HUES6 (cell line): ENCODE results near the gene SLC6A13.

Experiments
- H3K27ac ChIP-seq: 2 replicates; pipeline ENCODE4 v1.7.0; 2013; ENCODE audit warnings: low read depth, mild to moderate bottlenecking, low read length, inconsistent platforms
- H3K27me3 ChIP-seq: 2 replicates; pipeline ENCODE4 v1.6.1; 2013; ENCODE audit warnings: low read length; ENCODE audit not compliant: control insufficient read depth, insufficient read depth
- H3K36me3 ChIP-seq: 2 replicates; pipeline ENCODE4 v1.6.1; 2013; ENCODE audit warnings: low read length; ENCODE audit not compliant: control insufficient read depth, insufficient read depth
- H3K4me1 ChIP-seq: 2 replicates; pipeline ENCODE4 v1.6.1; 2013; ENCODE audit warnings: low read length; ENCODE audit not compliant: control insufficient read depth, insufficient read depth
- H3K4me3 ChIP-seq: 2 replicates; pipeline ENCODE4 v1.5.1; 2013; ENCODE audit warnings: low read depth, low read length
- H3K9ac ChIP-seq: one replicate; pipeline ENCODE4 v1.6.1; 2013; ENCODE audit warnings: mild to moderate bottlenecking, low read length
- H3K9me3 ChIP-seq: 2 replicates; pipeline ENCODE4 v1.6.1; 2013; ENCODE audit warnings: low read depth, low read length; ENCODE audit not compliant: control insufficient read depth, insufficient read depth

Gene SLC6A13

DNA sequence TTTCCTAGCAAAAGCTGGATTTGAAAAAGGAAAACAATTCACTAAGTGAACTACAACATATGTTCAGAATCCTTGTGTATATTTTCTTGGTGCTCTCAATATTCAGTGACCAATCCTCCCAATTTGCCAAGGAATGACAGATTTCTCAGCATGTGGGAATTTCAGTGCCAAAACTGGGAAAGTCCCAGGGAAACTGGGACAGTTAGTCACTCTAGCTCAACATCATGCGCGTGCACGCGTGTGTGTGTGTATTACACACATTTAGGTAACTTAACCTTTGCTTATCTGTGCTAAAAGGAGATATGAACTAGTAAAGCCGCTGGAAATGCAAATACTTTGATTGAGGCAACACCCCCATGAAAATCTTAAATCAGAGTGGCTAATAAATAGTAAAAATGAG, 26.1 kb upstream of the SLC6A13 start:
- no peaks in the 10 kb centered on the region for H3K27me3 ChIP-seq
- peaks cover 49% of the 10 kb centered on the region for H3K36me3 ChIP-seq
- H3K4me3 ChIP-seq, result no peak overlapping the region
- H3K9me3 ChIP-seq, result no peaks in the 10 kb centered on the region
- no peaks in the 10 kb centered on the region for H3K4me1 ChIP-seq
- no peak overlapping the region for H3K9ac ChIP-seq
- H3K27ac ChIP-seq, result no peak overlapping the region

DNA sequence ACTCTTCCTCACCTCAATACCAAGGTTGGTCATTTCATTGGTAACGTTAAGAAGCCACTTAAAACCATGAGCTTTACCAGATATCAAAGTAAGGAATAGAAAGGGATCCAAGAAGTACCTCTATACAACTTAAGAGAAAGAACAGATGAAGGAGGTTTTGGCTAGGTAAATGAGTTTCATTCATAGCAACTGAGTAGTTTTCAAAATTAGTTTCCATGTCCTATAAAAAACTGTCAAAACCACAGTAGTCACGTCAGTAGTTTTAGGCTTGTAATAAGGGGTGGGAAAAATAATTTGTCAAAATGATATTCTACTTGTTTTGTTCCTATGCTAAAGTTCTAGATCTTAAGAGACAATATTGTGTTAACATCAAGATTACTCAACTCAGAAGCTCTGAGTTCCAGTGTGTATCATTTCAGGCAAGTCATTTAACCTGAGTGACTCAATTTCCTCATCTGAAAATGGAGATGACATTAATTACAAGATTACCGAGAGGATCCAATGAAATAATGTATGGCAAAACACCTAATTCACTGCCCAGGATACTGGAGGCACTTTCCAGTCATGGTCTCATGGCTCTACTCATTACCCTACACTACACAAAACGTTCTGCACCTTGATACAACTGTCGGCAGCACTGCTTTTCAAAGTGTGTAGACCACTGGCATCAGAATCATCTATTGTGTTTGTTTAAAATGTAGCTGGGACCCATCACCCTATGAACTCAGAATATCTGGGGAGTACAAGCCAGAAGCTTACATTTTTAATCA, 24.1 kb upstream of the SLC6A13 start:
- H3K27me3 ChIP-seq, result no peaks in the 10 kb centered on the region
- no peak overlapping the region for H3K4me3 ChIP-seq
- no peaks in the 10 kb centered on the region for H3K9me3 ChIP-seq
- peaks cover 34% of the 10 kb centered on the region for H3K36me3 ChIP-seq
- H3K9ac ChIP-seq, result no peak overlapping the region
- H3K4me1 ChIP-seq, result no peaks in the 10 kb centered on the region
- H3K27ac ChIP-seq, result no peak overlapping the region

DNA sequence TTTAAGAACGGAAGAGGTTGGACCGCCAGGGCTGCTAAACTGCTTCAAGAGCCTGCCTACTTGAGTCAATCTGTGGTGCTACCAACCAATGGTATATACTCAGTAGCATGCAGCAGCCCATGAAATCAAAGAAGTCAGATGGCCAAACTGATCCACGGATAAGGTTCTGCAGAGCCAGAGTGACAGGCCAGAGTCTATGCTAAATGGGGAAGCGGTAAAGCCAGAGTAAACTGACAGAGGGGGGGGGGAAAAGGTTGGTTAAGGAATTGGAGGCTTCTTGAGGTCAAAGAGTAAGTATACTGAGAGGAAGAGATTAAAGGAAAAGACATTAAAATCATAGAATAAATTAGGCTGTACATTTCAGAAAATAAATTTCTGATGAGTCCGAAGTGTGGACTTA, 15.4 kb upstream of the SLC6A13 start:
- Histone ChIP-seq H3K27me3 (no peaks in the 10 kb centered on the region), H3K9me3 (no peaks in the 10 kb centered on the region), H3K4me3 (no peak overlapping the region), H3K9ac (no peak overlapping the region), H3K4me1 (no peaks in the 10 kb centered on the region), H3K36me3 (no peaks in the 10 kb centered on the region; the same call in 1 of the 2 replicates), H3K27ac (no peak overlapping the region)

DNA sequence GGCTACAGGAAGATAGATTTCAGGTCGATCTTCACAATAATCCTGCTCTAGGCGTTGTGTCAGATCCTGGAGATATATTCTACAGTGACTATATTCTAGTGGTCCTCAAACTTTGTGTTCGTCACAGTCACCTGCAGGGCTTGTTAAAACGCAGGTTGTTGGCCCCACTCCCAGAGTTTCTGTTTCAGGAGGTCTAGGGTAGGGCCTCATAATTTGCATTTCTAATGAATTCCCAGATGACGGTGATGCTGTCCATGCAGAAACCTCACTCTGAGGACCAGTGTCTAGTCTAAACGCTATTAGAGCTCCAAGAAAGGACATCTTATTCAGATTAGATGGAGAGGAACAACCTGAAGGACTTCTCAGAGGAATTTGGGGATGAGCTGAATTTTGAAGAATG, 13.2 kb upstream of the SLC6A13 start:
- Histone ChIP-seq H3K9ac (no peak overlapping the region), H3K4me1 (no peaks in the 10 kb centered on the region), H3K27me3 (no peaks in the 10 kb centered on the region), H3K36me3 (no peaks in the 10 kb centered on the region), H3K27ac (no peak overlapping the region), H3K9me3 (no peaks in the 10 kb centered on the region), H3K4me3 (no peak overlapping the region)

DNA sequence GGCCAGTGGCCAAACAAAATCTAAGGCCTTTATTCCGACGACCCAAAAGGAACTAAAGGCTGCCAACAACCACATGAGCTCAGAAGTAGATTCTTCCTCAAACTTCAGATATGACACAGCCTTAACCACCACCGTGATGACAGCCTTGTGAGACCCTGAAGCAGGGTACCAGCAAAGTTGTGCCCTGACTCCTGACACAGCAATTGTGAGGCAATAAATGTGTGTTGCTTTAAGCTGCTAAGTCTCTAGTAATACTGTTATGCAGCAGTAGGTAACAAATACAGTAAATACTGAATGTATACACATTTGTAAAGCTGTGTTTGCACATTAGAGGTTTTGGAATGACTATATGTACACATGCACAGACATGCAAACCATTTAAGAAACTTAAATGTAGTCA, 10.7 kb upstream of the SLC6A13 start:
- H3K9ac ChIP-seq, result no peak overlapping the region
- H3K36me3 ChIP-seq, result no peaks in the 10 kb centered on the region
- H3K4me1 ChIP-seq, result no peaks in the 10 kb centered on the region
- no peak overlapping the region for H3K27ac ChIP-seq
- no peaks in the 10 kb centered on the region for H3K27me3 ChIP-seq
- no peak overlapping the region for H3K4me3 ChIP-seq
- no peaks in the 10 kb centered on the region for H3K9me3 ChIP-seq

DNA sequence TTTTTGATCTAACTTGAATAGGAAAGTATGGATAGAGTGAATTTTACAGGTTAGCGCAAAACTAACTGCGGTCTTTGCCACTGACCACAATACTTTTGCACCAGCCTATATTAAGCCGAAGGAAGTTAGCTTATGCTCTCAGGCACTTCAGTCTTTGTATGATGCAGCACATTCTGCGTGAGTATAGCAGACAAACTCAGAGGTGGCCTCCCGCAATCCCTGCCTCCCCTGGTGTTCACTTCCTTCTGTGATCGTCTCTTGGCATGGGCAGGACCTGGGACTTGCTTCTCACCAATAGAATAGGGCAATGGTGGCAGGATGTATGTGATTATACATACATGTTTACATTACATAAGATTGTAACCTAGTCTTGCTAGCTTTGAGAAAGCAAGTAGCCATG, 10.3 kb upstream of the SLC6A13 start:
- H3K9me3 ChIP-seq, result no peaks in the 10 kb centered on the region
- H3K9ac ChIP-seq, result no peak overlapping the region
- no peaks in the 10 kb centered on the region for H3K27me3 ChIP-seq
- H3K4me1 ChIP-seq, result no peaks in the 10 kb centered on the region
- no peak overlapping the region for H3K27ac ChIP-seq
- no peak overlapping the region for H3K4me3 ChIP-seq
- H3K36me3 ChIP-seq, result no peaks in the 10 kb centered on the region

DNA sequence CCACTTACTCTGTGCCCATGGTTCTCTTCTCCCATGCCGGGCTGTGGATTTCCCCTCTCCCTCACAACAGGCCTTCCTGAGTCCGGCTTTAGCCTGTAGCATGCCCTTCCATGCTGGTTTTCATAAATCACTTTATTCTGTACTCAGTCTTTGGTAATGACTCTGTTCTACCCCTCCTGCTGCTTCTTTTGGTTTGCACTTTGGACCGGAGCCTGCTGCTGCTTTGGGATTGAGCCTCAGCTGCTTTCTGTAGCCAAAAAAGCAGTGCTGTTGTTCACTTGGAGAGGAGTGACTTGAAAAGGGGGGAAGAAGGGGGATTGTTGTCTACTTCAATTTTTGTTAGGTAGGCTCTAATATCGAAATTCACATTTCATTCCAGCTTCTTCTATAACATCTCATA, 8.5 kb upstream of the SLC6A13 start:
- no peak overlapping the region for H3K4me3 ChIP-seq
- H3K36me3 ChIP-seq, result no peaks in the 10 kb centered on the region
- H3K9ac ChIP-seq, result no peak overlapping the region
- H3K9me3 ChIP-seq, result no peaks in the 10 kb centered on the region
- no peaks in the 10 kb centered on the region for H3K27me3 ChIP-seq
- no peak overlapping the region for H3K27ac ChIP-seq
- H3K4me1 ChIP-seq, result no peaks in the 10 kb centered on the region

DNA sequence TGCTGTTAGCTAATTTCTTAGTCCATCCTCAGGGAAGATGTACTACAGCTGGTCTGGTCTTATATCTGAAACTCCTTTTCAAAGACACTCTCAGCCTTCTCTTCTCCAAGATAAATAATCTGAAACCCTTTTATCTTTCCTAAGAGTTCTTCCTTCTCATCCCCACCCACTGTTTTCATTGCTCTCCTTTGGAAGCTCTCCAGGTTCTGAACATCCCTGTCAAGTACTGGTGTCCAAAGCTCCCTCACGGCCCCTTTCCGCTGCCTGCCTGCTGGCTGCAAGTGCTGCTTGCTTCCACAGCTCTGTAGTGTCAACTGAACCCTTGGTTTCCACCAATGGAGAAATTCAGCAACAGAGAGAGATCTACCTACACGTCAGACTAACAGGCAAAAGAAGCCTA, 6.6 kb upstream of the SLC6A13 start:
- H3K9ac ChIP-seq, result no peak overlapping the region

DNA sequence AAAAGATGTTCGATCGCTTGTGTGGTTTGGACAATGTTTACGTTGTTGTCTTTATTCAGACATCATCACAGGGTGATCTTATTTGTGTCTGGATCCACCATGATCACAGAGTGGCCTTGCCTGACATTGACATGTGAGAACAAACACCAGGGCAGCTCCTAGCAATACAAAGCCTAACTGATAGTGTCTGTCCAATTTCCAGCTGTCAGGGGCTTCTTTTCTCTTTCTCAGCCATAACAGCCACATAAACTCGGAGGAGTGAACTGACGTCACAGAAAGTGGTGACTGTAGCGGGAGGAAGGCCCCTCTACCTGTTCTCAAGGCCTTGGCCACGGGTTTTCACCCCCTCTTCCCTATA, 5.8 kb upstream of the SLC6A13 start:
- Histone ChIP-seq H3K4me1 (no peaks in the 10 kb centered on the region; the same call in 1 of the 2 replicates), H3K9me3 (no peaks in the 10 kb centered on the region), H3K36me3 (no peaks in the 10 kb centered on the region), H3K27me3 (no peaks in the 10 kb centered on the region), H3K4me3 (no peak overlapping the region), H3K9ac (no peak overlapping the region), H3K27ac (no peak overlapping the region)

More for the DNA sequence above, 6.6 kb upstream of the SLC6A13 start:
- Histone ChIP-seq H3K27ac (no peak overlapping the region), H3K36me3 (no peaks in the 10 kb centered on the region), H3K27me3 (no peaks in the 10 kb centered on the region), H3K9me3 (no peaks in the 10 kb centered on the region), H3K4me1 (no peaks in the 10 kb centered on the region), H3K4me3 (no peak overlapping the region)

DNA sequence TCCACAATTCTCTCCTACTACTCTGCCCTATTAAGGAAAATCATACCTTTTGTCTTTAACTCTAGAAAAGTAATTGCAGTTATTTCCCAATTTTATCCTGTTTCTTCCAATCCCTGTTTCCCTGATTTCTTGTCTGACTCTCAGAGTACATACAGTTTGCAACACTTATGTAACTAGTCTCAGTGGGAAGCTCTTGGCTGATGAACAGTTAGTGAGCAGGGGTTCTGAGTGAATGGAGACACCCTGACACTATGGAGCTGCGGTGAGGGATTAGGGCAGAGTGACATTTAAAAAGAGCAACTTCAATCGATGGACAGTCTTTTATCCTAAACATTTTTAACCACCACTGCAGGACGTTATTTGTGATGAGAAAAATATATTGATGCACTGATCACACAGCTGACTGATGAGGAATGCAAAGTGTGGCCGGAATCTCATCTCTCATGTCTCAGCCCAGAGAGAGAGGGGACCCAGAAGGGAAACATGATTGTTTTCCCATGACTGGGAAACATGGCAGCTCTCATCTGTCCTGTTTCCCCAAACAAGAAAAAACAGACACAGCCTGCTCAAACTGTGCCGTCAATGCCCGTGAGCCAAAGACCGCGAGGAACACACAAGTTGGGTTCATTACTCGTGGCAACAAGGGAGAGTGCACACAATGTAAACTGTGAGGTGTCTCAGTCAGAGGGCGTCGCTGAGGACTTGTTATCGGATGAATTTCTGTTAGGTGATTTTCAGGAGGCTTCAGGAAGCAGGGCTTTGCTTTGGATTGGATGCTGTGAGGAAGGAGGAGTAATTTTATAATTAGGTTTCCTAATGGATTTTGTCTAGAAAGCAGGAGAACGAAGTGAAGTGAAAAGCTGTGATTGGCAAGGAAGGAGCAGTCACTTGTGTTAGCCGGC, 5.2 kb upstream of the SLC6A13 start:
- Histone ChIP-seq H3K9me3 (no peaks in the 10 kb centered on the region), H3K9ac (no peak overlapping the region), H3K27me3 (no peaks in the 10 kb centered on the region), H3K27ac (no peak overlapping the region), H3K36me3 (no peaks in the 10 kb centered on the region), H3K4me3 (no peak overlapping the region), H3K4me1 (no peaks in the 10 kb centered on the region; the same call in 1 of the 2 replicates)

DNA sequence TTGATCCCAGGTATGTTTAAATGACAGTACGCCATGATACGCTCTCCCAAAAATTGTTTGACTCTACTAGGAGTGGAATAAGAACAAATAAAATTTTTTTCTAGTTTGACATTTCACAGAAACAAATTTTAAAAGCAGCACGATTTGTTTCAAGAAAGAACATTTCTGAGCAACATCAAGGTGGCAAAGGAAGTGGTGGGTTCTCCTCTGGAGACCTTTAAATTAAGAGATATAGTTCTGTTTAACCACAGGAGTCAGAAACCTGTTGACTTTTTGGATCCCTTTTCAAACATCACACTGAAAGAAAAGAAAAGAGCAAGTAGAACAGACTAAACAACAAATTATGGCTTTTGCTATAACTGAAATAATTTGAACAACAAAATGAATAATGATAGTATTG, 2.5 kb upstream of the SLC6A13 start:
- Histone ChIP-seq H3K9ac (no peak overlapping the region), H3K9me3 (no peaks in the 10 kb centered on the region), H3K27me3 (no peaks in the 10 kb centered on the region), H3K4me3 (no peak overlapping the region), H3K27ac (no peak overlapping the region), H3K36me3 (no peaks in the 10 kb centered on the region), H3K4me1 (no peaks in the 10 kb centered on the region; the same call in 1 of the 2 replicates)
